ENCODE measurements around the gene KRTAP10-2. TPM values are rescaled to one million over a fixed set of nuclear protein-coding genes. Genes with fewer than 3 reads are reported as not detected.

KRTAP10-2 gene
- total RNA-seq, 1 donor from 2014 or later: not detected

DNA sequence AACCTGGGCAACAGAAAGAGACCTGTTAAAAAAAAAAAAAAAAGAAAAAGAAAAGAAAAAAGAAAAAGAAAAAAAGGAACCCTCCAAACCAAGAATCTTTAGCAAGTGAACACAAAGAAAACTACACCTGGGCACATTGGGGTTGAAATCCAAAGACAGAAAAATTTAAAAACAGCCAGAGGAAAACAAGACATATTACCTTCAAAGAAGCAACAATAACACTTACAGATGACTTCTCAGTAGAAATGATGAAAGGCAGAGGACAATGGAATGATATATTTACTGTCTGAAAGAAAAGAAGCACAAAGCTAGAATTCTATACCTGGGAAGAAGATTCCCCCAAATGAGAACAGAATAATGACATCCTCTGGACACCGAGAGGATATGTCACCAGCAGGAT, 8.6 kb downstream of the KRTAP10-2 start:
- Mint-ChIP-seq H3K9me3 (ENCODE audit: low read depth) (peaks cover 18% of the 10 kb centered on the region), H3K4me1 (ENCODE audit: low read depth) (no peaks in the 10 kb centered on the region), H3K4me3 (ENCODE audit: unreplicated experiment) (no peak overlapping the region), H3K36me3 (ENCODE audit: low read depth) (peaks cover 11% of the 10 kb centered on the region), H3K27ac (ENCODE audit: unreplicated experiment) (no peak overlapping the region), H3K27me3 (ENCODE audit: low read depth) (peaks cover 5% of the 10 kb centered on the region)
- TF ChIP-seq, protein P1, sequence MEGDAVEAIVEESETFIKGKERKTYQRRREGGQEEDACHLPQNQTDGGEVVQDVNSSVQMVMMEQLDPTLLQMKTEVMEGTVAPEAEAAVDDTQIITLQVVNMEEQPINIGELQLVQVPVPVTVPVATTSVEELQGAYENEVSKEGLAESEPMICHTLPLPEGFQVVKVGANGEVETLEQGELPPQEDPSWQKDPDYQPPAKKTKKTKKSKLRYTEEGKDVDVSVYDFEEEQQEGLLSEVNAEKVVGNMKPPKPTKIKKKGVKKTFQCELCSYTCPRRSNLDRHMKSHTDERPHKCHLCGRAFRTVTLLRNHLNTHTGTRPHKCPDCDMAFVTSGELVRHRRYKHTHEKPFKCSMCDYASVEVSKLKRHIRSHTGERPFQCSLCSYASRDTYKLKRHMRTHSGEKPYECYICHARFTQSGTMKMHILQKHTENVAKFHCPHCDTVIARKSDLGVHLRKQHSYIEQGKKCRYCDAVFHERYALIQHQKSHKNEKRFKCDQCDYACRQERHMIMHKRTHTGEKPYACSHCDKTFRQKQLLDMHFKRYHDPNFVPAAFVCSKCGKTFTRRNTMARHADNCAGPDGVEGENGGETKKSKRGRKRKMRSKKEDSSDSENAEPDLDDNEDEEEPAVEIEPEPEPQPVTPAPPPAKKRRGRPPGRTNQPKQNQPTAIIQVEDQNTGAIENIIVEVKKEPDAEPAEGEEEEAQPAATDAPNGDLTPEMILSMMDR (IDR thresholded peaks at IDR 0.05): no peak
- no peak for DNase-seq (ENCODE audit: low spot score)

DNA sequence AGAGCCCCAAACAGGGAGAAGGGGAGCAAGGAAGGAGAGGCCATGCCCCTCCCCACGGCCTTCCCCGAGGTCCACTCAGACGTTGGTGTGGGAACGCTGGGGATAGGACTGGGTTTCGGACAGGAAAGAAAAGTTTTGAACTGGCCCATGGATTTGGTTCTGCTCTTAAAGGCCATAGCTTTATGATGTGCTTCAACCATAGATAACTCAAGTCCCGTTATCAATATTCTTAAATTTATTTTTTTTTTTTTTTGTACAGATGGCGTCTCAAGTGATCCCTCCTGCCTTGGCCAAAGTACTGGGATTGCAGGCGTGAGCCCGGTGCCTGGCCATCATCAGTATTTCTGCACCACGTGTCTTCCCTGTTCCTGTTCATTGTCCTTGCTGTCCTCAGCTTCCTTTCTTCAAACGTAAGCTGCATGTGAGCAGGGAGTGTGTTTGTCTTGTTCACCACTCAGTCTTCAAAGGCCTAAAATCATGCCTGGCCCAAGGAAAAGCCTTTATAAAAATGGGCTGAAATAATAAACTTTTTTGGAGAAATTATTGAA, 10.5 kb downstream of the KRTAP10-2 start:
- TF ChIP-seq, protein P1 (IDR thresholded peaks at IDR 0.05): no peak

DNA sequence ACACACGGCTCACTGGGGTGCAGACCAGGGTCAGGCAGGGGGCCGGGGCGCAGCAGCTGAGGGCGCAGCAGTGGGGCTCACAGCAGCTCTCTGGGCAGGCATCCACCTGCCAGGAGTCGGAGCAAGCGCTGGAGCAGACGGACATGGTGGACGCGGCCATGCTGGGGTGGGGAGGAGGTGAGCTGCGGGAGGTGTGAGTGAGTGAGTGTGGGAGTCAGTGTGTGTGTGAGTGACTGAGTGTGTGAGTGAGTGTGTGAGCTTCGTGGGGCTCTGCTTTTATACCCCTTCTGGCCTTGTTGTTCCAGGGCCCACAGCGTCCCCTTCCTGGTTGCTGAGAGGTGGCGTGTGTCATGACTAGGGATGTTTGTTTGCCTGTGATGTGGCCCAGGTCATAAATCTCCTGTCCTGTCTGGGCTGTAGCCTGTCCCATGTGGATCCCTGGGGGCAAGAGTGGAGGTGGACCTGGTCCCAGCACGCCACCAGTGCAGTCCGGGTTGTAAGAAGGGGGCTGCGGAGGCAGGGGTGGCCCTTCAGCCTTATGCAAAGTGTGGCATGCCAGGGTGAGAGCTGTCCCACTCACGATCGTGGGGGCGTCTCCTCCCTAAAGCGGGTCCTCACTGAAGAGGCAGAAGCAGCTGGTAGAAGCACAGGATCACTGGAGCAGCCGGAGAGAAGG, 11.2 kb downstream of the KRTAP10-2 start, which contains the start of gene KRTAP10-1:
Gene KRTAP10-1 (minus strand): TSS at position 205 of the 676 bp plus-strand sequence. CDS start 45 bp downstream, at position 160.
- no peak within 1 kb of the TSS for H3K4me3 Mint-ChIP-seq (ENCODE audit: unreplicated experiment)
- no peak for DNase-seq (ENCODE audit: low spot score)

More for the DNA sequence above, 10.5 kb downstream of the KRTAP10-2 start:
- no peak for DNase-seq (ENCODE audit: low spot score)
- no peaks in the 10 kb centered on the region for H3K4me1 Mint-ChIP-seq (ENCODE audit: low read depth)
- peaks cover 11% of the 10 kb centered on the region for H3K9me3 Mint-ChIP-seq (ENCODE audit: low read depth)
- no peak overlapping the region for H3K27ac Mint-ChIP-seq (ENCODE audit: unreplicated experiment)
- H3K27me3 Mint-ChIP-seq (ENCODE audit: low read depth): peaks cover 7% of the 10 kb centered on the region
- peaks cover 1% of the 10 kb centered on the region for H3K36me3 Mint-ChIP-seq (ENCODE audit: low read depth)
- H3K4me3 Mint-ChIP-seq (ENCODE audit: unreplicated experiment): no peak overlapping the region

DNA sequence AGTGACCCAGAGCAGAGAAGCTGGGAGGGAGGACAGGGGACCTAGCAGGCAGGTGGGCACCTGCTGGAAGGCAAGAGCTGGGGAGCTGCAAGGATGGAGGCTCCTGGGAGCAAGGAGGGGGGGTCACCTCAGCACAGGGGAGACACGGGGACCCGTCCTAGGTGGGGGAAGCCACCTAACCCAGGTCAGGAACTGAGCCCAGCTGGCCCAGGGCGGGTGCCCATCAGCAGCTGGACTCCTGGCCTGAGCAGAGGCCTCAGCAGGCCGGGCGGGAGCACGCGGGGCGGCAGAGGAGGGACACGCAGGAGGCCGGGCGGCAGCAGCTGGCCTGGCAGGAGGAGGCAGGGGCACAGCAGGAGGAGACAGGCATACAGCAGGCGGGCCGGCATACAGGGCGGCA, 12.3 kb downstream of the KRTAP10-2 start:
- TF ChIP-seq, protein P1 (IDR thresholded peaks at IDR 0.05): no peak
- Mint-ChIP-seq H3K4me3 (ENCODE audit: unreplicated experiment) (no peak overlapping the region), H3K36me3 (ENCODE audit: low read depth) (no peaks in the 10 kb centered on the region), H3K4me1 (ENCODE audit: low read depth) (no peaks in the 10 kb centered on the region), H3K27me3 (ENCODE audit: low read depth) (peaks cover 14% of the 10 kb centered on the region), H3K27ac (ENCODE audit: unreplicated experiment) (no peak overlapping the region), H3K9me3 (ENCODE audit: low read depth) (peaks cover 5% of the 10 kb centered on the region)
- no peak for DNase-seq (ENCODE audit: low spot score)

More for the DNA sequence above, 11.2 kb downstream of the KRTAP10-2 start, which contains the start of gene KRTAP10-1:
- peaks cover 8% of the 10 kb centered on the region for H3K27me3 Mint-ChIP-seq (ENCODE audit: low read depth)
- H3K27ac Mint-ChIP-seq (ENCODE audit: unreplicated experiment): no peak within 1 kb of the TSS
- peaks cover 5% of the 10 kb centered on the region for H3K9me3 Mint-ChIP-seq (ENCODE audit: low read depth)
- no peaks in the 10 kb centered on the region for H3K36me3 Mint-ChIP-seq (ENCODE audit: low read depth)
- TF ChIP-seq, protein P1 (IDR thresholded peaks at IDR 0.05): no peak
- no peaks in the 10 kb centered on the region for H3K4me1 Mint-ChIP-seq (ENCODE audit: low read depth)

DNA sequence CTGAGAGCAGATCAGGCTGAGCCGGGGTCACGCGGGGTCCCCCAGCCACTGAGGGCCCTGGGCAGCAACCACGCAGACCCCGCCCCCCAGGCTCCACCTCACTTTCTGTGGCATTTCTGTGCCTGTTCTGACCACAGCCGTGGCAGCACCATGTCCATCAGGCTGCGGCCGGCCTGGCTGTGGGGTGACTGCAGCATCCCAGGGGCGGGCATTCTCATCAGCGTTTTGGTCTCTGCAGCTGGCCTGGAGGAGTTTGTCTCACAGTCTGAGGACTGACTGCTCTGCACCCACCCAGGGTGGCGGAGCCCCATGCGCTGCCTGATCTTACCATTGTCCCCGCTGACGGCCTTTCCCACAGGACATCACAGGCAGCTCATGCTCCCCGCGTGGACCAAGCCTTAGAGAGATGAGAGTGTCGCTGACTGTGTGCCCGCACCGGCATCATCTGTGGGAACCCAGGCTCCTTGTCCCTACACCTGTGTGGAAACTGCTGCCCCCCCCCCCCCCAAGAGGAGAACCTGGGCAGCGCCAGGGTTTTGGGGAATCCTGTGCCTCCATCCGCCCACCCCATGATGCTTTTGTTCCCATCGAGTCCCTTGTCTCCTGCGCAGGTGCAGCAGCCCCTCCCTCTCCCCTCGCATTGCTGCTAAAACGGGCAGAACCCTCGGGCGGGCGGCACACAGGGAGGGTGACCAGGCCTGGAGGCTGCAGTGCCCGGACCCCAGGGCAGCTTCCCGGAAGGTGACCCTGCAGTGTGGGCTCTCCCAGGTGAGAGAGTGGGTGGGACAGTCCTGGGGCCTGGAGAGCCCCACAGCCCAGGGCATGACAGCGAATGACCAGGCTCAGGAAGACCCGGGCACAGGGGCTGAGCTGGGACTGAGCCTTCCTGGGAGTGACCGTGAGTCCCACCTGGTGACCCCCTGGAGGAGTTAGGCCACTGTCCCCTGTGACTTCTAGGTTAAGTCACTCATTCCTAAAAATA, 13.1 kb downstream of the KRTAP10-2 start:
- TF ChIP-seq, protein P1 (IDR thresholded peaks at IDR 0.05): no peak
- Mint-ChIP-seq H3K27ac (ENCODE audit: unreplicated experiment) (no peak overlapping the region), H3K27me3 (ENCODE audit: low read depth) (peaks cover 14% of the 10 kb centered on the region), H3K36me3 (ENCODE audit: low read depth) (no peaks in the 10 kb centered on the region), H3K4me3 (ENCODE audit: unreplicated experiment) (no peak overlapping the region), H3K4me1 (ENCODE audit: low read depth) (no peaks in the 10 kb centered on the region), H3K9me3 (ENCODE audit: low read depth) (peaks cover 5% of the 10 kb centered on the region)
- no peak for DNase-seq (ENCODE audit: low spot score)

Data from chondrocyte (in vitro differentiated cells).